AG20443 (cell line): ENCODE results near the gene AP3D1.
A peak's percentile ranks its signal among the peaks of the same experiment; 100 is the strongest.

ENCODE experiments used
- DNase-seq: peaks from one replicate; pipeline ENCODE4 v3.0.0; 2012; ENCODE audit warnings: low spot score, mixed read lengths

Gene AP3D1

GRCh38 chr19:2181633-2181997 is 30.2 kb upstream of the AP3D1 start:
- no peak for DNase-seq

- DNase-seq, result no peak
These were observed 29.7 kb upstream of the AP3D1 start for GRCh38 chr19:2180881-2181632.

- DNase-seq, result no peak
These were observed 28.7 kb upstream of the AP3D1 start for GRCh38 chr19:2180114-2180513.

- no peak for DNase-seq
These were observed 27.7 kb upstream of the AP3D1 start for GRCh38 chr19:2179095-2179494.

GRCh38 chr19:2176337-2176994 is 25.1 kb upstream of the AP3D1 start:
- no peak for DNase-seq

GRCh38 chr19:2175742-2176141 is 24.4 kb upstream of the AP3D1 start:
- DNase-seq, result no peak

GRCh38 chr19:2173767-2174577 is 22.6 kb upstream of the AP3D1 start:
- no peak for DNase-seq

- DNase-seq, result no peak
These were observed 22.0 kb upstream of the AP3D1 start for GRCh38 chr19:2173388-2173766.

- no peak for DNase-seq
These were observed 20.2 kb upstream of the AP3D1 start for GRCh38 chr19:2171349-2172145.

- DNase-seq, result no peak
These were observed 19.6 kb upstream of the AP3D1 start for GRCh38 chr19:2170987-2171348.

GRCh38 chr19:2170219-2170618 is 18.9 kb upstream of the AP3D1 start:
- no peak for DNase-seq

- peak; percentile 95 for DNase-seq
These were observed 17.5 kb upstream of the AP3D1 start for GRCh38 chr19:2168619-2169424.

GRCh38 chr19:2167896-2168618 is 16.7 kb upstream of the AP3D1 start:
- no peak for DNase-seq

GRCh38 chr19:2166741-2167738 is 15.7 kb upstream of the AP3D1 start:
- DNase-seq, result peak; percentile 82

- no peak for DNase-seq
These were observed 12.9 kb upstream of the AP3D1 start for GRCh38 chr19:2164020-2164998.

GRCh38 chr19:2160379-2160778 is 9.0 kb upstream of the AP3D1 start:
- no peak for DNase-seq

GRCh38 chr19:2157452-2157851 is 6.1 kb upstream of the AP3D1 start:
- no peak for DNase-seq

GRCh38 chr19:2154587-2155075 is 3.3 kb upstream of the AP3D1 start:
- peak; percentile 43 for DNase-seq
